ENCODE results near the gene SLC8A1. TPM values are rescaled to one million over a fixed set of nuclear protein-coding genes. Genes with fewer than 3 reads are reported as not detected.

The SLC8A1 gene
- total and polyA plus RNA-seq, 2 of the 13 experiments (the other 11 are each of a cell fraction or from before 2014, with no cell fraction given), result not detected

DNA sequence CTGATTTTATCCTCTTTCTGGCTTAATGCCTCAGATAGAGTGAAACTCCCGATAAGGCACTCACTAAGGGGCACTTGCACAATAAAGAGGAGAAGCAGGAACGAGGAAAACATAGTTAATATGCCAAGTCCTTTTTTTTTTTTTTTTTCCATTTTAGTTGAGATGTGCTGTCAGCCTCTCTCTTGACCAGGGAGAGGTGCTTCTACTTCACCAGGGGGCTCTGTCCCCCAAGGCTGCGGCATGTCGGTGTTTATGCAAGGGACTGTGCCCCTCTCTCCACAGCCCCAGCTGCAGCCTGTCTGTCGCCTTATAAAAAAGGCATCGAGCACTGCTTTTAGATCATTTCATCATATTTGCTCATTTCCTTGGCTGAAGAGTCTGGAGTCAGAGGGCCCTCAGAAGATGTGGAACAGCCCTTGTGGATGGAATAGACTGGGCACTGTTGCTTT, 178.1 kb downstream of the SLC8A1 start:
- no peak for ATAC-seq
- 9% methylated on average over 6 of the region's 6 CpGs for WGBS (ENCODE audit: low lambda C conversion rate)
- no peaks in the 10 kb centered on the region for H3K9me3 ChIP-seq (ENCODE audit: low read length)
- H3K36me3 ChIP-seq (replicated peaks in 1 of 2; ENCODE audit: control insufficient read depth in 1 of 2, insufficient read depth in 2 of 2, low read length in 2 of 2), result no peaks in the 10 kb centered on the region
- no TSS peak for BruUV-seq (replicated peaks)
- intact Hi-C loops (cut with micrococcal nuclease; ENCODE audit: unreplicated experiment) (no loop called here), in situ Hi-C loops (cut with HindIII; ENCODE audit: extremely low pct_ligation_motif_present, low pct_unique_long_range_greater_than_20kb) (no loop called here)
- CTCF ChIA-PET (ENCODE audit: low intra/inter-chr PET ratio, low total read pairs), result no interaction called here
- H3K27me3 ChIP-seq (ENCODE audit: control insufficient read depth in 1 of 2, insufficient read depth in 2 of 2, low read length in 2 of 2), result peaks cover 1 to 4% of the 10 kb centered on the region in 2 experiments; a peak in 1 of 5 replicates
- FAIRE-seq, result no peak
- POLR2A ChIA-PET, result no interaction called here
- DNase-seq (ENCODE audit: low spot score), result no peak
- H3K4me1 ChIP-seq (ENCODE audit: insufficient read depth, low read length), result no peaks in the 10 kb centered on the region
- H3K79me2 ChIP-seq (ENCODE audit: insufficient read depth, low read length), result no peaks in the 10 kb centered on the region
- no peak overlapping the region for H3K4me3 ChIP-seq (replicated peaks in 1 of 3; ENCODE audit: insufficient read depth in 1 of 3, low read depth in 2 of 3, low read length in 3 of 3)
- H3K27ac ChIP-seq (ENCODE audit: extremely low read length, insufficient read depth, low read length), result no peak overlapping the region
- H4K20me1 ChIP-seq (ENCODE audit: insufficient read depth, low read length), result no peaks in the 10 kb centered on the region
- H3K4me2 ChIP-seq (ENCODE audit: low read depth, low read length), result no peak overlapping the region
- H3K9ac ChIP-seq (ENCODE audit: insufficient read depth, low read depth, low read length), result no peak overlapping the region
- H2AFZ ChIP-seq (ENCODE audit: low read length), result no peak overlapping the region
- TF ChIP-seq ZNF138 (CRISPR knock-in tag; IDR thresholded peaks at IDR 0.05; ENCODE audit: low read depth) (no peak), ZNF256 (CRISPR knock-in tag; conservative IDR thresholded peaks at IDR 0.05) (no peak), SNAI1 (CRISPR knock-in tag; IDR thresholded peaks at IDR 0.05; ENCODE audit: borderline replicate concordance) (no peak), ZBTB20 (CRISPR knock-in tag; IDR thresholded peaks at IDR 0.05; ENCODE audit: borderline replicate concordance, low read depth) (no peak), BHLHE40 (IDR thresholded peaks at IDR 0.05; ENCODE audit: low read length) (no peak), CENPT (CRISPR knock-in tag; IDR thresholded peaks at IDR 0.05; ENCODE audit: low read depth) (no peak), ZNF564 (CRISPR knock-in tag; IDR thresholded peaks at IDR 0.05) (no peak)
- TF ChIP-seq, protein P1, sequence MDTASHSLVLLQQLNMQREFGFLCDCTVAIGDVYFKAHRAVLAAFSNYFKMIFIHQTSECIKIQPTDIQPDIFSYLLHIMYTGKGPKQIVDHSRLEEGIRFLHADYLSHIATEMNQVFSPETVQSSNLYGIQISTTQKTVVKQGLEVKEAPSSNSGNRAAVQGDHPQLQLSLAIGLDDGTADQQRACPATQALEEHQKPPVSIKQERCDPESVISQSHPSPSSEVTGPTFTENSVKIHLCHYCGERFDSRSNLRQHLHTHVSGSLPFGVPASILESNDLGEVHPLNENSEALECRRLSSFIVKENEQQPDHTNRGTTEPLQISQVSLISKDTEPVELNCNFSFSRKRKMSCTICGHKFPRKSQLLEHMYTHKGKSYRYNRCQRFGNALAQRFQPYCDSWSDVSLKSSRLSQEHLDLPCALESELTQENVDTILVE (CRISPR knock-in tag; IDR thresholded peaks at IDR 0.05), result no peak
- TF ChIP-seq, protein P2, sequence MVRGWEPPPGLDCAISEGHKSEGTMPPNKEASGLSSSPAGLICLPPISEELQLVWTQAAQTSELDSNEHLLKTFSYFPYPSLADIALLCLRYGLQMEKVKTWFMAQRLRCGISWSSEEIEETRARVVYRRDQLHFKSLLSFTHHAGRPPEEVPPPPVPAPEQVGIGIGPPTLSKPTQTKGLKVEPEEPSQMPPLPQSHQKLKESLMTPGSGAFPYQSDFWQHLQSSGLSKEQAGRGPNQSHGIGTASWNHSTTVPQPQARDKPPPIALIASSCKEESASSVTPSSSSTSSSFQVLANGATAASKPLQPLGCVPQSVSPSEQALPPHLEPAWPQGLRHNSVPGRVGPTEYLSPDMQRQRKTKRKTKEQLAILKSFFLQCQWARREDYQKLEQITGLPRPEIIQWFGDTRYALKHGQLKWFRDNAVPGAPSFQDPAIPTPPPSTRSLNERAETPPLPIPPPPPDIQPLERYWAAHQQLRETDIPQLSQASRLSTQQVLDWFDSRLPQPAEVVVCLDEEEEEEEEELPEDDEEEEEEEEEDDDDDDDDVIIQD (CRISPR knock-in tag; IDR thresholded peaks at IDR 0.05; ENCODE audit: low read depth), result no peak
- TF ChIP-seq, protein P3, sequence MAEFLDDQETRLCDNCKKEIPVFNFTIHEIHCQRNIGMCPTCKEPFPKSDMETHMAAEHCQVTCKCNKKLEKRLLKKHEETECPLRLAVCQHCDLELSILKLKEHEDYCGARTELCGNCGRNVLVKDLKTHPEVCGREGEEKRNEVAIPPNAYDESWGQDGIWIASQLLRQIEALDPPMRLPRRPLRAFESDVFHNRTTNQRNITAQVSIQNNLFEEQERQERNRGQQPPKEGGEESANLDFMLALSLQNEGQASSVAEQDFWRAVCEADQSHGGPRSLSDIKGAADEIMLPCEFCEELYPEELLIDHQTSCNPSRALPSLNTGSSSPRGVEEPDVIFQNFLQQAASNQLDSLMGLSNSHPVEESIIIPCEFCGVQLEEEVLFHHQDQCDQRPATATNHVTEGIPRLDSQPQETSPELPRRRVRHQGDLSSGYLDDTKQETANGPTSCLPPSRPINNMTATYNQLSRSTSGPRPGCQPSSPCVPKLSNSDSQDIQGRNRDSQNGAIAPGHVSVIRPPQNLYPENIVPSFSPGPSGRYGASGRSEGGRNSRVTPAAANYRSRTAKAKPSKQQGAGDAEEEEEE (CRISPR knock-in tag; IDR thresholded peaks at IDR 0.05; ENCODE audit: borderline replicate concordance), result no peak
- TF ChIP-seq, protein P4, sequence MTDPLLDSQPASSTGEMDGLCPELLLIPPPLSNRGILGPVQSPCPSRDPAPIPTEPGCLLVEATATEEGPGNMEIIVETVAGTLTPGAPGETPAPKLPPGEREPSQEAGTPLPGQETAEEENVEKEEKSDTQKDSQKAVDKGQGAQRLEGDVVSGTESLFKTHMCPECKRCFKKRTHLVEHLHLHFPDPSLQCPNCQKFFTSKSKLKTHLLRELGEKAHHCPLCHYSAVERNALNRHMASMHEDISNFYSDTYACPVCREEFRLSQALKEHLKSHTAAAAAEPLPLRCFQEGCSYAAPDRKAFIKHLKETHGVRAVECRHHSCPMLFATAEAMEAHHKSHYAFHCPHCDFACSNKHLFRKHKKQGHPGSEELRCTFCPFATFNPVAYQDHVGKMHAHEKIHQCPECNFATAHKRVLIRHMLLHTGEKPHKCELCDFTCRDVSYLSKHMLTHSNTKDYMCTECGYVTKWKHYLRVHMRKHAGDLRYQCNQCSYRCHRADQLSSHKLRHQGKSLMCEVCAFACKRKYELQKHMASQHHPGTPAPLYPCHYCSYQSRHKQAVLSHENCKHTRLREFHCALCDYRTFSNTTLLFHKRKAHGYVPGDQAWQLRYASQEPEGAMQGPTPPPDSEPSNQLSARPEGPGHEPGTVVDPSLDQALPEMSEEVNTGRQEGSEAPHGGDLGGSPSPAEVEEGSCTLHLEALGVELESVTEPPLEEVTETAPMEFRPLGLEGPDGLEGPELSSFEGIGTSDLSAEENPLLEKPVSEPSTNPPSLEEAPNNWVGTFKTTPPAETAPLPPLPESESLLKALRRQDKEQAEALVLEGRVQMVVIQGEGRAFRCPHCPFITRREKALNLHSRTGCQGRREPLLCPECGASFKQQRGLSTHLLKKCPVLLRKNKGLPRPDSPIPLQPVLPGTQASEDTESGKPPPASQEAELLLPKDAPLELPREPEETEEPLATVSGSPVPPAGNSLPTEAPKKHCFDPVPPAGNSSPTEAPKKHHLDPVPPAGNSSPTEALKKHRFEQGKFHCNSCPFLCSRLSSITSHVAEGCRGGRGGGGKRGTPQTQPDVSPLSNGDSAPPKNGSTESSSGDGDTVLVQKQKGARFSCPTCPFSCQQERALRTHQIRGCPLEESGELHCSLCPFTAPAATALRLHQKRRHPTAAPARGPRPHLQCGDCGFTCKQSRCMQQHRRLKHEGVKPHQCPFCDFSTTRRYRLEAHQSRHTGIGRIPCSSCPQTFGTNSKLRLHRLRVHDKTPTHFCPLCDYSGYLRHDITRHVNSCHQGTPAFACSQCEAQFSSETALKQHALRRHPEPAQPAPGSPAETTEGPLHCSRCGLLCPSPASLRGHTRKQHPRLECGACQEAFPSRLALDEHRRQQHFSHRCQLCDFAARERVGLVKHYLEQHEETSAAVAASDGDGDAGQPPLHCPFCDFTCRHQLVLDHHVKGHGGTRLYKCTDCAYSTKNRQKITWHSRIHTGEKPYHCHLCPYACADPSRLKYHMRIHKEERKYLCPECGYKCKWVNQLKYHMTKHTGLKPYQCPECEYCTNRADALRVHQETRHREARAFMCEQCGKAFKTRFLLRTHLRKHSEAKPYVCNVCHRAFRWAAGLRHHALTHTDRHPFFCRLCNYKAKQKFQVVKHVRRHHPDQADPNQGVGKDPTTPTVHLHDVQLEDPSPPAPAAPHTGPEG (CRISPR knock-in tag; IDR thresholded peaks at IDR 0.05), result no peak
- TF ChIP-seq, protein P5, sequence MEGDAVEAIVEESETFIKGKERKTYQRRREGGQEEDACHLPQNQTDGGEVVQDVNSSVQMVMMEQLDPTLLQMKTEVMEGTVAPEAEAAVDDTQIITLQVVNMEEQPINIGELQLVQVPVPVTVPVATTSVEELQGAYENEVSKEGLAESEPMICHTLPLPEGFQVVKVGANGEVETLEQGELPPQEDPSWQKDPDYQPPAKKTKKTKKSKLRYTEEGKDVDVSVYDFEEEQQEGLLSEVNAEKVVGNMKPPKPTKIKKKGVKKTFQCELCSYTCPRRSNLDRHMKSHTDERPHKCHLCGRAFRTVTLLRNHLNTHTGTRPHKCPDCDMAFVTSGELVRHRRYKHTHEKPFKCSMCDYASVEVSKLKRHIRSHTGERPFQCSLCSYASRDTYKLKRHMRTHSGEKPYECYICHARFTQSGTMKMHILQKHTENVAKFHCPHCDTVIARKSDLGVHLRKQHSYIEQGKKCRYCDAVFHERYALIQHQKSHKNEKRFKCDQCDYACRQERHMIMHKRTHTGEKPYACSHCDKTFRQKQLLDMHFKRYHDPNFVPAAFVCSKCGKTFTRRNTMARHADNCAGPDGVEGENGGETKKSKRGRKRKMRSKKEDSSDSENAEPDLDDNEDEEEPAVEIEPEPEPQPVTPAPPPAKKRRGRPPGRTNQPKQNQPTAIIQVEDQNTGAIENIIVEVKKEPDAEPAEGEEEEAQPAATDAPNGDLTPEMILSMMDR (CRISPR knock-in tag; IDR thresholded peaks at IDR 0.05), result no peak
